Dermis microvascular lymphatic vessel endothelial cell (primary cell): ENCODE results near the gene UBALD1. TPM values are rescaled to one million over a fixed set of nuclear protein-coding genes. Genes with fewer than 3 reads are reported as not detected.

Experiments
- DNase-seq, 2 donors: peaks; one replicate each; pipeline versions ENCODE4 v3.0.0 to v3.0.0-alpha.2; 2010; ENCODE audit warnings: low read depth in 2 of 2
- total RNA-seq: library from RNA; depleted of rRNA; stranded (reverse); fragments of >200 nt; gene quantifications from 2 replicates; pipeline ENCODE4 v1.2.1, GENCODE V29; 2014

The UBALD1 gene
- total RNA-seq: 3.1 and 5.4 TPM in 2 replicates

GRCh38 chr16:4614571-4615383, at the start of gene UBALD1:
UBALD1 (minus strand) TSS chr16:4614888; CDS start chr16:4614797, 91 bp downstream.
- DNase-seq: peak; percentile 60 to 89

DNA sequence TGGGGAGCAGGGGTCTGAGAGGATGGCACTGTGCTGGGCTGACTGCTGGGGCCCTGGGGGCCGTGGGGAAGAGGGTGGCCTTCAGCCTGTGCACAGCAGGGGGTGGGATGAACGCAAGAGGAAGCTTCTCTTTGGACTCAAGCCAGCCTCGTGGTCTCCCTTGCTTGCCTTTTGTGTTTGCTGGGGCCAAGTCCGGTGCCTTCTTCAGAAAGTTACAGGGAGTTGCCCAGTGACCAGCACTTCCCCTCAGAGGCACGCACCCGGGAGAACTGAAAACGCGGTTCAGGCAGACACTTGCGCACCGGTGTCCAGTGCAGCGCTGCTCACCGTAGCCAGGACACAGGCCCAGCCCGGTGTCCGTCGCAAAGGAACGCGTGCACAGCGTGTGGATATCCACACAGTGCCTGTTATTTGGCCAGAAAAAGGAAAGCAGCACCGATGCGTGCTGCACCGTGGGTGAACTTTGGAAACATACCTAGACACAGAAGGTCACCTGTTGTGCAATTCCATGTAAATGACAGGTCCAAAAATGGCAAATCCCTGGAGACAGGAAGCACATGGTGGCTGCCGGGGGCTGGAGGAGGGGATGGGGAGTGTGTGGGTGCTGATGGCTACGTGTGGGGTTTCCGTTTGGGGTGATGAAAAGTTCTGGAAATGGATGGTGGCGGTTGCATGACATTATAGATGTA, 49.2 kb upstream of the UBALD1 start:
- DNase-seq: peak in 1 of 2 donors; percentile 52

DNA sequence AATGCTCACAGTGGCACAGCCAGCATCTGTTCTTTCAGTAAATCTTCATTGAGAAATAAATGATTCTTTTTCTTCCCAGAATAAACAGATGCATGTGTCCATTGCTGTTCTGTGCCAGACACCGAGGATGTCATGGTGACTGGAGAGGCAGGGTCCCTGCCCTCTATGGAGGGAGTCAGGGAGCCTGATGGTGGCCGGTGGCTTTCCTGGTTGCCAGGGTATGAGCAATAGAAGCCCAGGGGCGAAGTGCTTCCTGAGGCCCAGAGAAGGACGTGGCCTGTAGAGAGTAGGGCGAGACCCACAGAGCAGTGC, 48.7 kb upstream of the UBALD1 start:
- no peak for DNase-seq

GRCh38 chr16:4661661-4662060, 47.0 kb upstream of the UBALD1 start:
- peak in 1 of 2 donors; percentile 9 for DNase-seq

- peak; percentile 83 to 89 for DNase-seq
Measured at GRCh38 chr16:4660454-4661007, 45.8 kb upstream of the UBALD1 start.

GRCh38 chr16:4659363-4660353, 45.0 kb upstream of the UBALD1 start:
- DNase-seq: no peak

DNA sequence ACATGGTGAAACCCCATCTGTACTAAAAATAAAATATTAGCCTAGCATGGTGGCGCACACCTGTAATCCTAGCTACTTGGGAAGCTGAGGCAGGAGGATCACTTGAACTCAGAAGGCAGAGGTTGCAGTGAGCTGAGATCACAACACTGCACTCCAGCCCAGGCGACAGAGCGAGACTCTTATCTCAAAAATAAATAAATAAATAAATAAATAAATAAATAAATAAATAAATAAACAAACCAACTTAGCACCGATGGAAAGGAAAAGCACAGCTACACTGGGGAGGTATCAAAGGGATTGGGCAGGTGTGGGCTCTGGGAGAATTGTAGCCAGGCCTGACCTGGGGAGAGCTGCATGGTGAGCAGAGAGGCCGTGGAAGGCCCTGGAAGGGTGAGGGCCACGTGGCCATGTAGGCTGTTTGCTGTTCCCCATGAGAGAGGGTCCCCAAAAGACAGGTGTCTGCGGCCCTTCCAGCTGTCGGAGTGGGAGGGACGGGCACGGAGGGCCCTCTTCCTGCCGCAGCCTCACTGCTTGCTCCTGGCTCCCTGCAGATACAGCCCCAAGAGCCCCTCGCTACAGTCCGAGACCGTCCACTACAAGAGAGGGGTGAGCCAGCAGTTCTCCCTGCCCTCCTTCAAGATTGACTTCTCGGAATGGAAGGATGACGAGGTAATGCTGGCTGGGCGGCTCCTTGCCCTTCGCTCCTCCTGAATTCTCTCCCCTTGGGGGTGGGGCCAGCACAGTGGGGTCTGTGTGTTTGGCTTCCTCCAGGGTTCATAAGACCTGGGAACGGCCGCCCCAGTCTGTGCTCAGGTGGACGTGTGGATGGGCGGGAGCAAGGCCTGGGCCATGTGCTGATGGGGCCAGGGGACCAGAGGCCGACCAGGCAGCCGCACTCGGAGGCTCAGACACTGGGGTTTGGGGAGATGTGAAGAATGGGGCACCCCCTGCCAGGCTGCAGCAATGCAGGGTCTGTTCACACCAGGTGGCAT, 42.3 kb upstream of the UBALD1 start:
- DNase-seq: no peak

DNA sequence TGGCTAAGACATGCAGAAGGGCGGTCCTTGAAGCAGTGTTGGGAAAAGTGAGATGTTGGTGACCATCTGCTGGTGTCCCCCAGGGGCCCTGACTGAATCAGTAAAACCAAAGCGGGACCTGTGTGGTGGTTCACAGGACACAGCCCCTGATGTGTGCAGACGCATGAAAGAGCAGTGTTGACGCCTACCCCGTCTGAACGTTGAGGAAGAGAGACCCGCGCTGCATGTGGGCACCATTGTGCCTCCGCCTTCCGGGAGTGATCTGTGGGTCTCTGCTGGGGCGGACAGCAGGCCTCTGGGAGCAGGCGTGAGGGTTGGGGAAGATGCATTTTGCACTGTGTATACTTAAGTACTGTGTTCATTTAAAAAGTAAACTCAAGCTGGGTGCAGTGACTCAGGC, 41.5 kb upstream of the UBALD1 start:
- DNase-seq: no peak

DNA sequence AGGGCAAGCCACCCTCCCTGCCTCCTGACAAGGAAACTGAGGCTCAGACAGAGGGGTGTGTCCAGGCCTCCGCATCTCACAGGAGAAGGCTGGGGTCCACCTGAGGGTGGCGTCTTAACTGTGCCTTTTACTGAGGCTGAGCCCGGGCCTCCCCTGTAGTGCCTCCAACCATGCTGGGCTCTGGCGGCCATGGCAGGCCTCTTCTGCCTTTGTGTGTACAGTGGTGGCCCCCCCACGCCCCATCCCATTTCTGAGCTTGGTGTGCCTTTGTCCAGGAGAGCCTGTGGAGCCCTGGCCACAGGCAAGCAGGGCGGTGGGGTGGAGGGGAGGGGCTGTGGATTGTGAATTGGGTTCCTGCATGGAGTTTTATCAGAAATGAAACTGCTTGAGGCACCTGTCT, 41.1 kb upstream of the UBALD1 start:
- no peak for DNase-seq

GRCh38 chr16:4654964-4655590, 40.4 kb upstream of the UBALD1 start:
- DNase-seq: no peak

- no peak for DNase-seq
Measured at GRCh38 chr16:4654011-4654963, 39.6 kb upstream of the UBALD1 start.

- no peak for DNase-seq
Measured at GRCh38 chr16:4652561-4652960, 37.9 kb upstream of the UBALD1 start.

GRCh38 chr16:4651827-4652226, 37.1 kb upstream of the UBALD1 start:
- DNase-seq: no peak

DNA sequence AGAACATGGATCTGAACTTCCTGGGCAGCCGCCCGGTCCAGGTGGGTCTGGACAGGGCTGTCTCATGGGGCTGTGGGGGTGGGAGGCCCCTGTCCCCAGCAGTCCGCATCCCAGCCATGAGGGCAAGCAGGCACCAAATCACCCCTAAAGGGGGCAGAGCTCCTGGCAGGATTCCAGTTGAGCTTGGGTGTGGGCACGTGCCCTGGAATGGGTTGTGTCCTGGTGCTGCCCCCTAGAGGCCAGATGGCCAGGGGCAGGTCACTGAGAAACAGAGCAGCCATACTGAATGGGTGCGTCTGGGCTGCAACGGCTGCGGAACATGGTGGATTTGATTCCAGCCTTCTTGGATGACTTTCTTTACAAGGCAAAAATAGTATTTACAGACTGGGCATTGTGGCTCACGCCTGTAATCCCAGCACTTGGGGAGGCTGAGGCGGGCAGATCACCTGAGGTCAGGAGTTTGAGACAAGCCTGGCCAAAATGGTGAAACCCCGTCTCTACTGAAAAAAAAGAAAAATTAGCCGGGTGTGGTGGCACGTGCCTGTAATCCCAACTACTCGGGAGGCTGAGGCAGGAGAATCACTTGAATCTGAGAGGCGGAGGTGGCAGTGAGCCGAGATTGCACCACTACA, 35.9 kb upstream of the UBALD1 start:
- DNase-seq: peak; percentile 31 to 62

- DNase-seq: no peak
Measured at GRCh38 chr16:4649744-4650442, 35.2 kb upstream of the UBALD1 start.

GRCh38 chr16:4648917-4649316, 34.2 kb upstream of the UBALD1 start:
- DNase-seq: no peak

- no peak for DNase-seq
Measured at GRCh38 chr16:4647644-4647980, 32.9 kb upstream of the UBALD1 start.
